Measurements from ENCODE around the gene AFP. TPM values are rescaled to one million over a fixed set of nuclear protein-coding genes. Genes with fewer than 3 reads are reported as not detected.

The AFP gene
- polyA plus RNA-seq, 1 donor (not counting 4 experiments of a cell fraction or from before 2014, with no cell fraction given) = 1.8 TPM

GRCh38 chr4:73439991-73440390, 4.0 kb downstream of the AFP start:
- Histone ChIP-seq H3K4me2 (ENCODE audit: control insufficient read depth, extremely low read depth, insufficient read depth, low read depth, low read length) (no peak overlapping the region), H4K20me1 (ENCODE audit: control insufficient read depth, extremely low read depth, insufficient read depth, low read length) (no peaks in the 10 kb centered on the region), H3K4me1 (ENCODE audit: control insufficient read depth, extremely low read depth, insufficient read depth, low read length) (no peaks in the 10 kb centered on the region), H3K79me2 (ENCODE audit: control insufficient read depth, insufficient read depth, low read length) (no peaks in the 10 kb centered on the region), H3K36me3 (ENCODE audit: control insufficient read depth in 2 of 2, extremely low read depth in 1 of 2, insufficient read depth in 2 of 2, low read length in 2 of 2) (no peaks in the 10 kb centered on the region), H3K9me3 (ENCODE audit: control insufficient read depth, low read depth, low read length) (no peaks in the 10 kb centered on the region), H3K27ac (ENCODE audit: control insufficient read depth, insufficient read depth, low read length) (no peak overlapping the region), H2AFZ (ENCODE audit: control insufficient read depth, low read length) (no peak overlapping the region), H3K9me1 (ENCODE audit: control insufficient read depth, extremely low read depth, insufficient read depth, low read length) (no peaks in the 10 kb centered on the region), H3K4me3 (ENCODE audit: control insufficient read depth in 2 of 3, extremely low read depth in 1 of 3, insufficient read depth in 2 of 3, low read depth in 1 of 3, low read length in 3 of 3) (no peak overlapping the region), H3K9ac (ENCODE audit: control insufficient read depth, extremely low read depth, insufficient read depth, low read length) (no peak overlapping the region), H3K27me3 (ENCODE audit: control insufficient read depth, extremely low read depth, insufficient read depth, low read length) (no peaks in the 10 kb centered on the region)
- dilution Hi-C loops (cut with MboI; ENCODE audit: extremely low pct_ligation_motif_present, low sequenced_read_pairs) = no loop called here
- no peak for DNase-seq (ENCODE audit: low read depth, low spot score)
- TF ChIP-seq CTCF (optimal IDR thresholded peaks at IDR 0.05 in 1 of 3, IDR thresholded peaks at IDR 0.05 in 1 of 3, conservative IDR thresholded peaks at IDR 0.05 in 1 of 3; ENCODE audit: extremely low read depth in 1 of 3, insufficient read depth in 2 of 3, low read length in 3 of 3) (no peak), EZH2 (IDR thresholded peaks at IDR 0.05; ENCODE audit: low read length) (no peak)
- FAIRE-seq = no peak

- Histone ChIP-seq H3K9me3 (ENCODE audit: control insufficient read depth, low read depth, low read length) (no peaks in the 10 kb centered on the region), H3K4me2 (ENCODE audit: control insufficient read depth, extremely low read depth, insufficient read depth, low read depth, low read length) (no peak overlapping the region), H3K27me3 (ENCODE audit: control insufficient read depth, extremely low read depth, insufficient read depth, low read length) (no peaks in the 10 kb centered on the region), H3K9me1 (ENCODE audit: control insufficient read depth, extremely low read depth, insufficient read depth, low read length) (no peaks in the 10 kb centered on the region), H2AFZ (ENCODE audit: control insufficient read depth, low read length) (no peak overlapping the region), H3K27ac (ENCODE audit: control insufficient read depth, insufficient read depth, low read length) (no peak overlapping the region), H3K4me3 (ENCODE audit: control insufficient read depth in 2 of 3, extremely low read depth in 1 of 3, insufficient read depth in 2 of 3, low read depth in 1 of 3, low read length in 3 of 3) (no peak overlapping the region), H3K36me3 (ENCODE audit: control insufficient read depth in 2 of 2, extremely low read depth in 1 of 2, insufficient read depth in 2 of 2, low read length in 2 of 2) (no peaks in the 10 kb centered on the region), H3K79me2 (ENCODE audit: control insufficient read depth, insufficient read depth, low read length) (no peaks in the 10 kb centered on the region), H3K4me1 (ENCODE audit: control insufficient read depth, extremely low read depth, insufficient read depth, low read length) (no peaks in the 10 kb centered on the region), H4K20me1 (ENCODE audit: control insufficient read depth, extremely low read depth, insufficient read depth, low read length) (no peaks in the 10 kb centered on the region), H3K9ac (ENCODE audit: control insufficient read depth, extremely low read depth, insufficient read depth, low read length) (no peak overlapping the region)
- FAIRE-seq = no peak
- dilution Hi-C loops (cut with MboI; ENCODE audit: extremely low pct_ligation_motif_present, low sequenced_read_pairs) = no loop called here
- TF ChIP-seq CTCF (optimal IDR thresholded peaks at IDR 0.05 in 1 of 3, IDR thresholded peaks at IDR 0.05 in 1 of 3, conservative IDR thresholded peaks at IDR 0.05 in 1 of 3; ENCODE audit: extremely low read depth in 1 of 3, insufficient read depth in 2 of 3, low read length in 3 of 3) = no peak
- no peak for TF ChIP-seq EZH2 (IDR thresholded peaks at IDR 0.05; ENCODE audit: low read length)
- DNase-seq (ENCODE audit: low read depth, low spot score) = no peak
Observed at GRCh38 chr4:73440653-73441052, 4.6 kb downstream of the AFP start.

All from keratinocyte (primary cell).